ENCODE measurements around the gene CLECL1.

DNA sequence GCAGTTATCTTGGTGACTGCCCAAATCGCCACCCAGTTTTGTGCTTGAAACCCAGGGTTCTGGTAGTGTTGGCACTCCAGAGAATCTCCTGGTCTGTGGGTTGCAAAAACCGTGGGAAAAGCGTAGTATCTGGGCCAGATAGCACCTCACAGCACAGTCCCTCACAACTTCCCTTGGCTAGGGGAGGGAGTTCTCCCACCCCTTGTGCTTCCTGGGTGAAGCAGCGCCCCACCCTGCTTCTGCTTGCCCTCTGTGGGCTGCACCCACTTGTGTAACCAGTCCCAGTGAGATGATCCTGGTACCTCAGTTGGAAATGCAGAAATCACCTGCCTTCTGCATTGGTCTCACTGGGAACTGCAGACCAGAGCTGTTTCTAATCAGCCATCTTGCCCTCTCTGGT, 47.0 kb downstream of the CLECL1 start:
- TF ChIP-seq, protein P1, sequence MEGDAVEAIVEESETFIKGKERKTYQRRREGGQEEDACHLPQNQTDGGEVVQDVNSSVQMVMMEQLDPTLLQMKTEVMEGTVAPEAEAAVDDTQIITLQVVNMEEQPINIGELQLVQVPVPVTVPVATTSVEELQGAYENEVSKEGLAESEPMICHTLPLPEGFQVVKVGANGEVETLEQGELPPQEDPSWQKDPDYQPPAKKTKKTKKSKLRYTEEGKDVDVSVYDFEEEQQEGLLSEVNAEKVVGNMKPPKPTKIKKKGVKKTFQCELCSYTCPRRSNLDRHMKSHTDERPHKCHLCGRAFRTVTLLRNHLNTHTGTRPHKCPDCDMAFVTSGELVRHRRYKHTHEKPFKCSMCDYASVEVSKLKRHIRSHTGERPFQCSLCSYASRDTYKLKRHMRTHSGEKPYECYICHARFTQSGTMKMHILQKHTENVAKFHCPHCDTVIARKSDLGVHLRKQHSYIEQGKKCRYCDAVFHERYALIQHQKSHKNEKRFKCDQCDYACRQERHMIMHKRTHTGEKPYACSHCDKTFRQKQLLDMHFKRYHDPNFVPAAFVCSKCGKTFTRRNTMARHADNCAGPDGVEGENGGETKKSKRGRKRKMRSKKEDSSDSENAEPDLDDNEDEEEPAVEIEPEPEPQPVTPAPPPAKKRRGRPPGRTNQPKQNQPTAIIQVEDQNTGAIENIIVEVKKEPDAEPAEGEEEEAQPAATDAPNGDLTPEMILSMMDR (conservative IDR thresholded peaks at IDR 0.05; ENCODE audit: low read depth, low read length): no peak
- no peak for TF ChIP-seq POLR2A (IDR thresholded peaks at IDR 0.05; ENCODE audit: low read depth, low read length)
- TF ChIP-seq, protein P2, sequence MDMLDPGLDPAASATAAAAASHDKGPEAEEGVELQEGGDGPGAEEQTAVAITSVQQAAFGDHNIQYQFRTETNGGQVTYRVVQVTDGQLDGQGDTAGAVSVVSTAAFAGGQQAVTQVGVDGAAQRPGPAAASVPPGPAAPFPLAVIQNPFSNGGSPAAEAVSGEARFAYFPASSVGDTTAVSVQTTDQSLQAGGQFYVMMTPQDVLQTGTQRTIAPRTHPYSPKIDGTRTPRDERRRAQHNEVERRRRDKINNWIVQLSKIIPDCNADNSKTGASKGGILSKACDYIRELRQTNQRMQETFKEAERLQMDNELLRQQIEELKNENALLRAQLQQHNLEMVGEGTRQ (IDR thresholded peaks at IDR 0.05; ENCODE audit: low read depth, low read length): no peak
- no peak for TF ChIP-seq MAZ (IDR thresholded peaks at IDR 0.05; ENCODE audit: borderline replicate concordance, low read depth, low read length)
- no peak for TF ChIP-seq RAD21 (IDR thresholded peaks at IDR 0.05; ENCODE audit: low read length)
- TF ChIP-seq CEBPB (IDR thresholded peaks at IDR 0.05; ENCODE audit: low read depth, low read length): no peak
- no peak for TF ChIP-seq FOS (IDR thresholded peaks at IDR 0.05; ENCODE audit: low read depth, low read length)
- TF ChIP-seq NFE2L2 (IDR thresholded peaks at IDR 0.05; ENCODE audit: low read depth, low read length): no peak
- TF ChIP-seq MXI1 (IDR thresholded peaks at IDR 0.05; ENCODE audit: borderline replicate concordance, low read depth, low read length): no peak
- no peak for TF ChIP-seq SMC3 (IDR thresholded peaks at IDR 0.05; ENCODE audit: low read depth, low read length)
- TF ChIP-seq CHD1 (IDR thresholded peaks at IDR 0.05; ENCODE audit: low read depth, low read length): no peak
- no peak for TF ChIP-seq RFX5 (IDR thresholded peaks at IDR 0.05; ENCODE audit: low read depth, low read length)
- no peak for TF ChIP-seq MAFK (IDR thresholded peaks at IDR 0.05; ENCODE audit: low read depth, low read length)
- TF ChIP-seq RCOR1 (IDR thresholded peaks at IDR 0.05; ENCODE audit: insufficient replicate concordance, low read length): no peak
